Measurements from ENCODE around the gene PITHD1. TPM values are rescaled to one million over a fixed set of nuclear protein-coding genes. Genes with fewer than 3 reads are reported as not detected.
A peak's percentile ranks its signal among the peaks of the same experiment; 100 is the strongest.

PITHD1 gene
- total RNA-seq, 2 donors from 2014 or later = 42.9 to 57.0 TPM

DNA sequence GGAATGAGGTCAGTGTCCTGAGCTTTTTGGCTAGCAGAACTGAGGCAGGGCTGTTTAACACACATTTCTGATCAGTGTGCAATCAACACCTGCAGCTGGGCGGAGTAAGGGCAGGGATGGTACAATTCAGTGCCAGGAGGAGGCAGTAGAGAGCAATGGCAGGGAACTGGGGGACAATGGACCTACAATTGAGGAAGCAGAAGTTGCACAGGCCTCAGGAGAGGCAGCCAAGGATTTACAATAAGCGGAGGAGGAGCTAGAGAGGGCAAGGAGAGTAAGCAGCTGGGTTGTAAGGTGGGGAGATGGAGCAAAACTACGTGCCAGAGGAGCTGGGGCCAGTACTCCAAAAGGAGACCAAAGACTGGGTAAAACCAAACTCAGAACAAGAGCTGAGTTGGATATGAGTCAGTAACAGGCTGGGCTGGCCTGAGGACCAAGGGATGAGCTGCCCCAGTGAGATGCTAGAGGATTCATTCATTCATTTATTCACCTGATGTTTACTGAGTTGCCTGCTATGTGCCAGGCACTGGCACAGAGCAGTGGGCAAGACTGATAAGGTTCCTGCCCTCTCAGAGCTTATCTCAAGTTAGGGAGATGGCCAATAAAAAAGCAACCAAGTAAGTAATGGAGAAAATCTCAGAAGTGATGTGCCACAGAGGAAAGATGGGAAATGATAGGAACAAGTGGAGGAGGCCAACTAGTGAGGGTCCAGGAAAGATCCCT, 32.8 kb downstream of the PITHD1 start:
- TF ChIP-seq, protein P1, sequence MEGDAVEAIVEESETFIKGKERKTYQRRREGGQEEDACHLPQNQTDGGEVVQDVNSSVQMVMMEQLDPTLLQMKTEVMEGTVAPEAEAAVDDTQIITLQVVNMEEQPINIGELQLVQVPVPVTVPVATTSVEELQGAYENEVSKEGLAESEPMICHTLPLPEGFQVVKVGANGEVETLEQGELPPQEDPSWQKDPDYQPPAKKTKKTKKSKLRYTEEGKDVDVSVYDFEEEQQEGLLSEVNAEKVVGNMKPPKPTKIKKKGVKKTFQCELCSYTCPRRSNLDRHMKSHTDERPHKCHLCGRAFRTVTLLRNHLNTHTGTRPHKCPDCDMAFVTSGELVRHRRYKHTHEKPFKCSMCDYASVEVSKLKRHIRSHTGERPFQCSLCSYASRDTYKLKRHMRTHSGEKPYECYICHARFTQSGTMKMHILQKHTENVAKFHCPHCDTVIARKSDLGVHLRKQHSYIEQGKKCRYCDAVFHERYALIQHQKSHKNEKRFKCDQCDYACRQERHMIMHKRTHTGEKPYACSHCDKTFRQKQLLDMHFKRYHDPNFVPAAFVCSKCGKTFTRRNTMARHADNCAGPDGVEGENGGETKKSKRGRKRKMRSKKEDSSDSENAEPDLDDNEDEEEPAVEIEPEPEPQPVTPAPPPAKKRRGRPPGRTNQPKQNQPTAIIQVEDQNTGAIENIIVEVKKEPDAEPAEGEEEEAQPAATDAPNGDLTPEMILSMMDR (IDR thresholded peaks at IDR 0.05) = peak; percentile 42
- DNase-seq (ENCODE audit: low spot score) = no peak
- no peak overlapping the region for H3K27ac ChIP-seq
- H3K4me3 ChIP-seq = no peak overlapping the region
- H3K27me3 ChIP-seq (replicated peaks; ENCODE audit: insufficient read depth) = no peaks in the 10 kb centered on the region
- ATAC-seq (ENCODE audit: insufficient number of reproducible peaks, low FRiP score, low read depth) = no peak
- H3K9me3 ChIP-seq = no peaks in the 10 kb centered on the region
- H3K4me1 ChIP-seq (ENCODE audit: control insufficient read depth in 1 of 2, low read depth in 2 of 2) = no peaks in the 10 kb centered on the region
- peaks cover 22% of the 10 kb centered on the region for H3K36me3 ChIP-seq

DNA sequence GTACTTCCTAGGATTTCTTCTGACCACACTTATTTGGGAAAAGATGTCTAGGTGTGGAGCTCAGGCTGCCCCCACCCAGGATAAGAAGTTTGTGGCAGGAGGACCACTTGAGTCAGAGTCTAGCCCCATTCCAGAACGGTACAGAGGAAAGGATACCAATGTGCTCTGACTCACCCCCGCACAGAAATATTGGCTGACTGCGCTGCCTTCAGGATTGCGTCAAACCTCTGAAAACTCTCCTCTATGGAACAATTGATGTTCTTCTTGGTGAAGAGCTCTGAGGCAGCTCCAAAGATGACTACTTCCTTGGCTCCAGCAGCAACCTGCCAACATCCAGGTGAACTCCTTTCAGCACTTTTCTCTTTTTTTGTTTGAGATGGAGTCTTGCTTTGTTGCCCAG, 35.8 kb downstream of the PITHD1 start:
- Histone ChIP-seq H3K9me3 (no peaks in the 10 kb centered on the region), H3K4me1 (ENCODE audit: control insufficient read depth in 1 of 2, low read depth in 2 of 2) (no peaks in the 10 kb centered on the region), H3K27ac (no peak overlapping the region), H3K27me3 (replicated peaks; ENCODE audit: insufficient read depth) (no peaks in the 10 kb centered on the region), H3K36me3 (peaks cover 35% of the 10 kb centered on the region), H3K4me3 (no peak overlapping the region)
- ATAC-seq (ENCODE audit: insufficient number of reproducible peaks, low FRiP score, low read depth) (no peak), DNase-seq (ENCODE audit: low spot score) (no peak)
- TF ChIP-seq, protein P1 (IDR thresholded peaks at IDR 0.05) = no peak

DNA sequence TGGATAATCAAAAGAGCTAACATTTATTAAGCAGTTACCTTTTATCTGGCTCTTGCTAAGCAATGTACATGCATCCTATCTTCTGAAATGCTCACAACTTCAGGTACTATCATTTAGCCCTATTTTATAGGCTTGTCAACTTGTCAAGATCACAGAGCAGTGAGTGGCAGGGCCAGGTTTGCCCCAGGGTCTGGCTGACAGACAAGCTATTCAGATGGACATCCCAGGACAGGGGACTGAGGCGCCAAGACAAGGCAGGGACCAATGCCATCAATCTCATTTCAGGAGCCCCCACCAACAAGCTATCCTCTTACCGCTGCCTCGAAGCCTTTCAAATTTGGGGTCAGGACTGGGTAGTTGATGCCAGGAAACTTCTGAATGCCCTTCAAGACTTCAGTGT, 38.1 kb downstream of the PITHD1 start:
- H3K27me3 ChIP-seq (replicated peaks; ENCODE audit: insufficient read depth) = no peaks in the 10 kb centered on the region
- H3K27ac ChIP-seq = no peak overlapping the region
- no peak for DNase-seq (ENCODE audit: low spot score)
- ATAC-seq (ENCODE audit: insufficient number of reproducible peaks, low FRiP score, low read depth) = no peak
- H3K4me3 ChIP-seq = no peak overlapping the region
- no peaks in the 10 kb centered on the region for H3K9me3 ChIP-seq
- H3K4me1 ChIP-seq (ENCODE audit: control insufficient read depth in 1 of 2, low read depth in 2 of 2) = no peaks in the 10 kb centered on the region
- peaks cover 41% of the 10 kb centered on the region for H3K36me3 ChIP-seq
- TF ChIP-seq, protein P1 (IDR thresholded peaks at IDR 0.05) = no peak

DNA sequence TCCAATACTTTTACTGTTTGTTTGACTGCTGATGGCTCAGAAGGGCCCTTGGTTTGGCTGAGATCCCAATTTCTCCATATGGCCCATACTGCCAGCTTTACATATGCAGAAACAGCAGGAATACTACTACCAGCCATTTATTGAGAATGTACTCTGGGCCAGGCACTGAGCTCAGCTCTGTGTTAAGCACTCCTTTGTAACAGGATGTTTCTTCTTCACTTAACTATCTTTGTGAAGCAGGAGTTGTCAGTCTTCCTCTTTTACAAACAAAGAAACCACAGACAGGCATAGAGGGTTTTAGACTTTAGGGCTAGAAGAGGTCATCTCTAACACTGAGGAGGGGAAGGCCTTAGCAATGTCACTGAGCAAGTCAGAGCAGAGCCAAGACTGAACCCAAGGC, 38.7 kb downstream of the PITHD1 start:
- Histone ChIP-seq H3K27ac (no peak overlapping the region), H3K9me3 (no peaks in the 10 kb centered on the region), H3K36me3 (peaks cover 41% of the 10 kb centered on the region), H3K4me1 (ENCODE audit: control insufficient read depth in 1 of 2, low read depth in 2 of 2) (no peaks in the 10 kb centered on the region), H3K4me3 (no peak overlapping the region), H3K27me3 (replicated peaks; ENCODE audit: insufficient read depth) (no peaks in the 10 kb centered on the region)
- TF ChIP-seq, protein P1 (IDR thresholded peaks at IDR 0.05) = no peak
- DNase-seq (ENCODE audit: low spot score) = no peak
- no peak for ATAC-seq (ENCODE audit: insufficient number of reproducible peaks, low FRiP score, low read depth)

DNA sequence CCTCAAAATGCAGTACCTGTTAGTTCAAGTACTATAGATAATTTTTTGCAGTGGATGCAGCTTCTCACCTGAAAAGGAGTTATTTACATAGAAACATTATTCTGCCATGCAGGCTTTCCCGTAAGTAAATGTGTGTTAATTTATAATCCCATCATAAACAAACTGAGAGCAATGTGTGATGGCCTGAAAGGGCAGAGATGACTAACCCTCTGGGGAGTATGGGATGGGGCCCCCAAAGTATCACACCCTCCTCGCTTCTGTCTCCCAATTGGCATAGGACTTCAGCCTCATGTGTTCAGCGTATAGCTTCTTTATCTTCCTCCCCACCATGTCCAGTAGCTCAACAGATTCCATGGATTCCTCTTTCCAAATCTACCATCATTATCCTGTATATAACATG, 39.4 kb downstream of the PITHD1 start:
- H3K9me3 ChIP-seq = no peaks in the 10 kb centered on the region
- no peaks in the 10 kb centered on the region for H3K27me3 ChIP-seq (replicated peaks; ENCODE audit: insufficient read depth)
- no peaks in the 10 kb centered on the region for H3K4me1 ChIP-seq (ENCODE audit: control insufficient read depth in 1 of 2, low read depth in 2 of 2)
- H3K27ac ChIP-seq = no peak overlapping the region
- H3K4me3 ChIP-seq = no peak overlapping the region
- H3K36me3 ChIP-seq = peaks cover 41% of the 10 kb centered on the region
- no peak for ATAC-seq (ENCODE audit: insufficient number of reproducible peaks, low FRiP score, low read depth)
- no peak for DNase-seq (ENCODE audit: low spot score)
- TF ChIP-seq, protein P1 (IDR thresholded peaks at IDR 0.05) = no peak

All from thoracic aorta (tissue), 2 donors.